Jurkat, Clone E6-1 (cell line): ENCODE results near the gene NRBP1.
A peak's percentile ranks its signal among the peaks of the same experiment; 100 is the strongest.

ENCODE experiments used
- DNase-seq: peaks from one replicate; pipeline ENCODE4 v3.0.0-alpha.2; 2011; ENCODE audit warnings: low read depth, low spot score
- H3K4me3 ChIP-seq: 2 replicates; pipeline ENCODE4 v1.5.1; 2011; ENCODE audit warnings: mild to moderate bottlenecking, low read length, control low read depth, moderate library complexity

NRBP1 gene

GRCh38 chr2:27471961-27472360 lies 43.5 kb downstream of the NRBP1 start:
- no peak overlapping the region for H3K4me3 ChIP-seq
- no peak for DNase-seq

- H3K4me3 ChIP-seq: no peak overlapping the region
- no peak for DNase-seq
These were observed 57.1 kb downstream of the NRBP1 start for GRCh38 chr2:27485496-27485895.

- DNase-seq: peak; percentile 11
- peak overlapping the region; percentile 56 for H3K4me3 ChIP-seq
These were observed 60.7 kb downstream of the NRBP1 start for GRCh38 chr2:27489118-27489497.

- peak; percentile 97 for DNase-seq
- peak within 1 kb of the TSS; percentile 56 for H3K4me3 ChIP-seq
These were observed 61.3 kb downstream of the NRBP1 start, which contains the start of gene IFT172 for GRCh38 chr2:27489498-27490397. Gene IFT172, minus strand, starts transcription at chr2:27489743. Its CDS starts 90 bp downstream, at chr2:27489653.
